HepG2 (cell line): Measurements from ENCODE around the gene FGGY. TPM values are rescaled to one million over a fixed set of nuclear protein-coding genes. Genes with fewer than 3 reads are reported as not detected.

Source experiments
- ATAC-seq: fragments of 200-7000 bp; cut with Tn5 transposase; 3 replicates; pipeline ENCODE4 v1.9.1; 2020; ENCODE audit warnings: mild to moderate bottlenecking, moderate library complexity
- BruUV-seq: library from RNA; stranded (reverse); fragments of 400-500 nt; replicated peaks from 2 replicates; lab custom pipeline; 2021; lab: Mats Ljungman, UMichigan
- CTCF ChIA-PET: fragments of 300-600 bp; formaldehyde crosslinking; extraction: SDS; loops from one replicate; lab custom pipeline; 2021; ENCODE audit warnings: low total read pairs, inconsistent platforms, low intra/inter-chr PET ratio; lab: Yijun Ruan, JAX
- POLR2A ChIA-PET: fragments of 350-600 bp; sonication (Branson Sonifier 250); formaldehyde crosslinking; loops from one replicate; lab custom pipeline; 2020; ENCODE audit warnings: antibody characterized with exemption, inconsistent platforms; lab: Yijun Ruan, JAX
- DNase-seq: peaks from one replicate; pipeline ENCODE4 v3.0.0-alpha.2; 2015; ENCODE audit warnings: low spot score
- FAIRE-seq: peaks from 3 replicates; lab custom pipeline; 2011; peaks lifted over from hg19 to GRCh38; lab: Jason Lieb, UNC
- H2AFZ ChIP-seq: one replicate; pipeline ENCODE4 v1.6.1; 2011; ENCODE audit warnings: low read length, inconsistent platforms
- H3K27ac ChIP-seq: fragments of 300-600 bp; 3 replicates; pipeline ENCODE4 v1.8.0; 2011; ENCODE audit warnings: mixed run types, mild to moderate bottlenecking, mixed read lengths, low read length, inconsistent platforms; ENCODE audit not compliant: insufficient read depth; ENCODE audit errors: extremely low read length
- H3K27me3 ChIP-seq, 2 experiments: fragments of 200-600 bp in 1 of 2; 2 replicates in 1 of 2; 3 replicates in 1 of 2; pipeline versions ENCODE4 v1.6.0 to v1.8.0; 2011; ENCODE audit warnings: low read length in 2 of 2, mild to moderate bottlenecking in 2 of 2, moderate library complexity in 2 of 2, inconsistent platforms in 1 of 2; ENCODE audit not compliant: insufficient read depth in 2 of 2, control insufficient read depth in 1 of 2
- H3K36me3 ChIP-seq, 2 experiments: fragments of 200-600 bp in 1 of 2; replicated peaks in 1 of 2; 2 replicates in 1 of 2; 3 replicates in 1 of 2; pipeline versions ENCODE4 v1.5.1 to v1.8.0; 2011; ENCODE audit warnings: low read length in 2 of 2, inconsistent platforms in 1 of 2; ENCODE audit not compliant: insufficient read depth in 2 of 2, control insufficient read depth in 1 of 2
- H3K4me1 ChIP-seq: 2 replicates; pipeline ENCODE4 v1.5.1; 2012; ENCODE audit warnings: low read length, inconsistent platforms; ENCODE audit not compliant: insufficient read depth
- H3K4me2 ChIP-seq: 2 replicates; pipeline ENCODE4 v1.6.0; 2011; ENCODE audit warnings: low read depth, low read length, inconsistent platforms
- H3K4me3 ChIP-seq, 3 experiments: fragments of 200-600 bp in 1 of 3; sonication (generic), shearing (Covaris generic) in 1 of 3; replicated peaks in 1 of 3; 2 replicates each; pipeline ENCODE4 v1.5.1; 2011 to 2016; ENCODE audit warnings: low read length in 3 of 3, inconsistent platforms in 2 of 3, low read depth in 2 of 3, mild to moderate bottlenecking in 2 of 3, control low read depth in 1 of 3, mixed read lengths in 1 of 3; ENCODE audit not compliant: insufficient read depth in 1 of 3
- H3K79me2 ChIP-seq: one replicate; pipeline ENCODE4 v1.6.1; 2011; ENCODE audit warnings: low read length, inconsistent platforms; ENCODE audit not compliant: insufficient read depth
- H3K9ac ChIP-seq: 2 replicates; pipeline ENCODE4 v1.6.0; 2011; ENCODE audit warnings: mild to moderate bottlenecking, low read depth, low read length, inconsistent platforms; ENCODE audit not compliant: insufficient read depth
- H3K9me3 ChIP-seq: 2 replicates; pipeline ENCODE4 v1.5.1; 2012; ENCODE audit warnings: mild to moderate bottlenecking, low read length
- H4K20me1 ChIP-seq: 2 replicates; pipeline ENCODE4 v1.6.0; 2011; ENCODE audit warnings: inconsistent platforms, mild to moderate bottlenecking, low read length, moderate library complexity; ENCODE audit not compliant: insufficient read depth
- ATF7 ChIP-seq, 2 experiments: fragments of 450-650 bp in 1 of 2; sonication (generic) in 1 of 2; formaldehyde crosslinking in 1 of 2; IDR thresholded peaks; 2 replicates each; pipeline versions ENCODE4 v1.4.0 to v1.6.1; 2016 to 2020; ENCODE audit warnings: antibody characterized with exemption in 1 of 2, mild to moderate bottlenecking in 1 of 2, missing genetic modification reagents in 1 of 2
- EZH2 ChIP-seq: conservative IDR thresholded peaks from 2 replicates; pipeline ENCODE4 v1.6.1; 2012; ENCODE audit warnings: mild to moderate bottlenecking, low read depth, low read length, moderate library complexity
- FOXC1 ChIP-seq: sonication (generic); formaldehyde crosslinking; IDR thresholded peaks from 2 replicates; pipeline ENCODE4 v1.8.0; 2022; ENCODE audit warnings: mild to moderate bottlenecking, missing genetic modification reagents, borderline replicate concordance
- MAFK ChIP-seq, 2 experiments: IDR thresholded peaks in 1 of 2; conservative IDR thresholded peaks in 1 of 2; 2 replicates each; pipeline ENCODE4 v1.6.1; 2011; ENCODE audit warnings: improper control_type of control experiment in 2 of 2, low read length in 2 of 2
- MEIS1 ChIP-seq: sonication (generic); formaldehyde crosslinking; IDR thresholded peaks from 2 replicates; pipeline ENCODE4 v1.9.0; 2021; ENCODE audit warnings: mild to moderate bottlenecking, missing genetic modification reagents, moderate library complexity, borderline replicate concordance
- NFATC3 ChIP-seq: sonication (generic); formaldehyde crosslinking; IDR thresholded peaks from 2 replicates; pipeline ENCODE4 v1.5.1; 2020; ENCODE audit warnings: mild to moderate bottlenecking, missing genetic modification reagents
- ZNF205 ChIP-seq: IDR thresholded peaks from 2 replicates; pipeline ENCODE4 v1.6.1; 2018; ENCODE audit warnings: missing biosample characterization, missing genetic modification reagents
- ZNF367 ChIP-seq: sonication (generic); formaldehyde crosslinking; IDR thresholded peaks from 2 replicates; pipeline ENCODE4 v1.4.0; 2020; ENCODE audit warnings: missing genetic modification reagents, borderline replicate concordance
- ZNF562 ChIP-seq: sonication (generic); formaldehyde crosslinking; IDR thresholded peaks from 2 replicates; pipeline ENCODE4 v1.8.0; 2022; ENCODE audit warnings: missing genetic modification reagents, borderline replicate concordance
- ZNF749 ChIP-seq: sonication (generic); formaldehyde crosslinking; IDR thresholded peaks from 2 replicates; pipeline ENCODE4 v1.8.0; 2022; ENCODE audit warnings: mild to moderate bottlenecking, missing genetic modification reagents, moderate library complexity, borderline replicate concordance
- ZNF891 ChIP-seq: sonication (generic); formaldehyde crosslinking; IDR thresholded peaks from 2 replicates; pipeline ENCODE4 v1.5.0; 2020; ENCODE audit warnings: mild to moderate bottlenecking, missing genetic modification reagents
- WGBS: methylation state at CpG from one replicate; pipeline ENCODE4 v1.1.6; 2017; ENCODE audit warnings: low lambda C conversion rate; 5-methylcytosine and 5-hydroxymethylcytosine counted together
- in situ Hi-C: cut with HindIII; loops from 2 replicates; pipeline ENCODE4 v1.10.0; 2017; ENCODE audit warnings: low pct_unique_long_range_greater_than_20kb; ENCODE audit not compliant: extremely low pct_ligation_motif_present
- intact Hi-C: fragments of 100-400 bp; cut with micrococcal nuclease; formaldehyde crosslinking; loops from one replicate; pipeline ENCODE4 v1.10.0; 2022; ENCODE audit not compliant: unreplicated experiment
- polyA plus RNA-seq, 8 experiments: library from polyadenylated mRNA; depleted of rRNA in 3 of 8; stranded (reverse) in 7 of 8; unstranded in 1 of 8; fragments of >200 nt; fragmentation: Illumina TruSeq in 4 of 8; extraction: Trizol in 4 of 8; gene quantifications; 2 replicates each; pipeline versions ENCODE4 v1.2.1 to v1.2.3, GENCODE V29; 2011 to 2016; ENCODE audit warnings: low read depth in 4 of 8, missing spikeins in 1 of 8, mixed read lengths in 1 of 8; ENCODE audit not compliant: insufficient read depth in 1 of 8
- total RNA-seq, 5 experiments: library from RNA; depleted of rRNA; stranded (reverse); fragments of >200 nt; fragmentation: Illumina TruSeq; extraction: Trizol; gene quantifications; 2 replicates each; pipeline ENCODE4 v1.2.3, GENCODE V29; 2016; ENCODE audit warnings: low read depth in 1 of 5
- TF ChIP-seq, protein P1 (sequence below): IDR thresholded peaks from 2 replicates; pipeline ENCODE4 v1.6.1; 2016; ENCODE audit warnings: missing biosample characterization, missing genetic modification reagents, low read depth
- TF ChIP-seq, protein P2 (sequence below): sonication (generic); formaldehyde crosslinking; IDR thresholded peaks from 2 replicates; pipeline ENCODE4 v1.4.0; 2020; ENCODE audit warnings: mild to moderate bottlenecking, missing genetic modification reagents
- TF ChIP-seq, protein P3 (sequence below): sonication (generic); formaldehyde crosslinking; IDR thresholded peaks from 2 replicates; pipeline ENCODE4 v1.9.0; 2021; ENCODE audit warnings: missing genetic modification reagents, borderline replicate concordance
- TF ChIP-seq, protein P4 (sequence below): sonication (generic); formaldehyde crosslinking; IDR thresholded peaks from 2 replicates; pipeline ENCODE4 v1.5.0; 2020; ENCODE audit warnings: missing genetic modification reagents
- TF ChIP-seq, protein P5 (sequence below): IDR thresholded peaks from 2 replicates; pipeline ENCODE4 v1.6.1; 2012; ENCODE audit warnings: low read length, improper control_type of control experiment

The FGGY gene
- total and polyA plus RNA-seq, 2 of the 13 experiments (the other 11 are each of a cell fraction or from before 2014, with no cell fraction given) = 15.7 to 27.5 TPM

DNA sequence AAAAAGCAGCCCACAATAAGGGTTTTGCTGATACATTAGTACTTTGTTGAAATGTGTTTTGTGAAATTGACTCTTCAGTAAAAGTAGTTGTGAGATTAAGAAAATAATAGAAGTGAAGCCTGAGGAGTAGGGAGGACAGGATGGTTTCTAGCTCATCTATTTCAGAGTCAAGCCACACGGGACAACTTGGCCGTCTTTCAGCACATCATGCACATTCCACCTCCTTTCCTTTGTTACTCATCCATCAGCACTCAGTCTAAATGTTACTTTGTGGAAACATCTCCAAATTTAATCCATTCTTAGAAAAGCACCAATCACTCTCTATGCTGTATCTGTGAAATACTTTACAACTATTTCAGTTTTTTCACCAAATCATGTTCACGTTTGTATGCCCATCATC is 223.3 kb downstream of the FGGY start:
- intact Hi-C loops (no loop called here), in situ Hi-C loops (no loop called here)
- no peak overlapping the region for H3K4me2 ChIP-seq
- H3K36me3 ChIP-seq = peaks cover 0 to 2% of the 10 kb centered on the region in 2 experiments; a peak in 1 of 5 replicates
- no peaks in the 10 kb centered on the region for H3K79me2 ChIP-seq
- H3K9ac ChIP-seq = no peak overlapping the region
- no peak overlapping the region for H2AFZ ChIP-seq
- no peaks in the 10 kb centered on the region for H3K27me3 ChIP-seq
- DNase-seq = no peak
- CTCF ChIA-PET = no interaction called here
- no peak for ATAC-seq
- H4K20me1 ChIP-seq = no peaks in the 10 kb centered on the region
- BruUV-seq = no TSS peak
- no peak for FAIRE-seq
- H3K4me3 ChIP-seq = no peak overlapping the region
- POLR2A ChIA-PET = no interaction called here
- no peaks in the 10 kb centered on the region for H3K9me3 ChIP-seq
- no peak overlapping the region for H3K27ac ChIP-seq
- WGBS = 96% methylated on average over 3 of the region's 3 CpGs
- H3K4me1 ChIP-seq = peaks cover 50% of the 10 kb centered on the region
- no peak for TF ChIP-seq ZNF562
- no peak for TF ChIP-seq ZNF891
- TF ChIP-seq, protein P1, sequence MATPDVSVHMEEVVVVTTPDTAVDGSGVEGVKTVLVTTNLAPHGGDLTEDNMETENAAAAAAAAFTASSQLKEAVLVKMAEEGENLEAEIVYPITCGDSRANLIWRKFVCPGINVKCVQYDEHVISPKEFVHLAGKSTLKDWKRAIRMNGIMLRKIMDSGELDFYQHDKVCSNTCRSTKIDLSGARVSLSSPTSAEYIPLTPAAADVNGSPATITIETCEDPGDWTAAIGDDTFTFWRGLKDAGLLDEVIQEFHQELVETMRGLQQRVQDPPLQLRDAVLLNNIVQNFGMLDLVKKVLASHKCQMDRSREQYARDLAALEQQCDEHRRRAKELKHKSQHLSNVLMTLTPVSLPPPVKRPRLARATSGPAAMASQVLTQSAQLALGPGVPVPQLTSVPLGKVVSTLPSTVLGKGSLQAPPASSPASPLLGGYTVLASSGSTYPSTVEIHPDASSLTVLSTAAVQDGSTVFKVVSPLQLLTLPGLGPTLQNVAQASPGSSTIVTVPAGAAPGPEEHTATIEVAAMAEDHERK = no peak
- TF ChIP-seq ZNF205 (CRISPR knock-in tag) = no peak
- no peak for TF ChIP-seq MEIS1
- no peak for TF ChIP-seq ZNF367 (CRISPR knock-in tag)
- TF ChIP-seq, protein P2, sequence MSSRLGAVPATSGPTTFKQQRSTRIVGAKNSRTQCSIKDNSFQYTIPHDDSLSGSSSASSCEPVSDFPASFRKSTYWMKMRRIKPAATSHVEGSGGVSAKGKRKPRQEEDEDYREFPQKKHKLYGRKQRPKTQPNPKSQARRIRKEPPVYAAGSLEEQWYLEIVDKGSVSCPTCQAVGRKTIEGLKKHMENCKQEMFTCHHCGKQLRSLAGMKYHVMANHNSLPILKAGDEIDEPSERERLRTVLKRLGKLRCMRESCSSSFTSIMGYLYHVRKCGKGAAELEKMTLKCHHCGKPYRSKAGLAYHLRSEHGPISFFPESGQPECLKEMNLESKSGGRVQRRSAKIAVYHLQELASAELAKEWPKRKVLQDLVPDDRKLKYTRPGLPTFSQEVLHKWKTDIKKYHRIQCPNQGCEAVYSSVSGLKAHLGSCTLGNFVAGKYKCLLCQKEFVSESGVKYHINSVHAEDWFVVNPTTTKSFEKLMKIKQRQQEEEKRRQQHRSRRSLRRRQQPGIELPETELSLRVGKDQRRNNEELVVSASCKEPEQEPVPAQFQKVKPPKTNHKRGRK (CRISPR knock-in tag) = no peak
- TF ChIP-seq ATF7 (IDR thresholded peaks at IDR 0.05) = no peak
- TF ChIP-seq ATF7 (CRISPR knock-in tag; IDR thresholded peaks at IDR 0.05) = no peak
- TF ChIP-seq MAFK (conservative IDR thresholded peaks at IDR 0.05 in 1 of 2, IDR thresholded peaks at IDR 0.05 in 1 of 2; ENCODE audit: low read length in 2 of 2) = no peak
- TF ChIP-seq, protein P3, sequence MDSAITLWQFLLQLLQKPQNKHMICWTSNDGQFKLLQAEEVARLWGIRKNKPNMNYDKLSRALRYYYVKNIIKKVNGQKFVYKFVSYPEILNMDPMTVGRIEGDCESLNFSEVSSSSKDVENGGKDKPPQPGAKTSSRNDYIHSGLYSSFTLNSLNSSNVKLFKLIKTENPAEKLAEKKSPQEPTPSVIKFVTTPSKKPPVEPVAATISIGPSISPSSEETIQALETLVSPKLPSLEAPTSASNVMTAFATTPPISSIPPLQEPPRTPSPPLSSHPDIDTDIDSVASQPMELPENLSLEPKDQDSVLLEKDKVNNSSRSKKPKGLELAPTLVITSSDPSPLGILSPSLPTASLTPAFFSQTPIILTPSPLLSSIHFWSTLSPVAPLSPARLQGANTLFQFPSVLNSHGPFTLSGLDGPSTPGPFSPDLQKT (CRISPR knock-in tag) = no peak
- no peak for TF ChIP-seq EZH2
- no peak for TF ChIP-seq ZNF749 (CRISPR knock-in tag)
- TF ChIP-seq, protein P4, sequence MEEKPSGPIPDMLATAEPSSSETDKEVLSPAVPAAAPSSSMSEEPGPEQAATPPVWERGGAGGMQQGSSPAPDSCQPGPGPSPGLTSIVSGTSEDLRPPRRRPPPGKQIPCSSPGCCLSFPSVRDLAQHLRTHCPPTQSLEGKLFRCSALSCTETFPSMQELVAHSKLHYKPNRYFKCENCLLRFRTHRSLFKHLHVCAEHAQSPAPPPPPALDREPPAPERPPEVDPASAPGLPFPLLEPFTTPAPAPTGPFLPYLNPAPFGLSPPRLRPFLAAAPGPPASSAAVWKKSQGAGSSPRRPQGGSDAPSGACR (CRISPR knock-in tag) = no peak
- TF ChIP-seq NFATC3 = no peak
- TF ChIP-seq FOXC1 (CRISPR knock-in tag) = no peak
- TF ChIP-seq, protein P5, sequence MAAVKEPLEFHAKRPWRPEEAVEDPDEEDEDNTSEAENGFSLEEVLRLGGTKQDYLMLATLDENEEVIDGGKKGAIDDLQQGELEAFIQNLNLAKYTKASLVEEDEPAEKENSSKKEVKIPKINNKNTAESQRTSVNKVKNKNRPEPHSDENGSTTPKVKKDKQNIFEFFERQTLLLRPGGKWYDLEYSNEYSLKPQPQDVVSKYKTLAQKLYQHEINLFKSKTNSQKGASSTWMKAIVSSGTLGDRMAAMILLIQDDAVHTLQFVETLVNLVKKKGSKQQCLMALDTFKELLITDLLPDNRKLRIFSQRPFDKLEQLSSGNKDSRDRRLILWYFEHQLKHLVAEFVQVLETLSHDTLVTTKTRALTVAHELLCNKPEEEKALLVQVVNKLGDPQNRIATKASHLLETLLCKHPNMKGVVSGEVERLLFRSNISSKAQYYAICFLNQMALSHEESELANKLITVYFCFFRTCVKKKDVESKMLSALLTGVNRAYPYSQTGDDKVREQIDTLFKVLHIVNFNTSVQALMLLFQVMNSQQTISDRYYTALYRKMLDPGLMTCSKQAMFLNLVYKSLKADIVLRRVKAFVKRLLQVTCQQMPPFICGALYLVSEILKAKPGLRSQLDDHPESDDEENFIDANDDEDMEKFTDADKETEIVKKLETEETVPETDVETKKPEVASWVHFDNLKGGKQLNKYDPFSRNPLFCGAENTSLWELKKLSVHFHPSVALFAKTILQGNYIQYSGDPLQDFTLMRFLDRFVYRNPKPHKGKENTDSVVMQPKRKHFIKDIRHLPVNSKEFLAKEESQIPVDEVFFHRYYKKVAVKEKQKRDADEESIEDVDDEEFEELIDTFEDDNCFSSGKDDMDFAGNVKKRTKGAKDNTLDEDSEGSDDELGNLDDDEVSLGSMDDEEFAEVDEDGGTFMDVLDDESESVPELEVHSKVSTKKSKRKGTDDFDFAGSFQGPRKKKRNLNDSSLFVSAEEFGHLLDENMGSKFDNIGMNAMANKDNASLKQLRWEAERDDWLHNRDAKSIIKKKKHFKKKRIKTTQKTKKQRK = no peak
